PFSK-1 (cell line): ENCODE data around the gene SYNE1.

Experiments
- FOXP2 ChIP-seq: optimal IDR thresholded peaks from 2 replicates; pipeline ENCODE3; 2011; ENCODE audit warnings: borderline replicate concordance, control low read depth, inconsistent platforms; ENCODE audit not compliant: insufficient read depth; ENCODE audit errors: extremely low read length, extremely low read depth
- POLR2AphosphoS5 ChIP-seq: IDR thresholded peaks from 2 replicates; pipeline ENCODE4 v1.6.1; 2012; ENCODE audit warnings: low read depth, mild to moderate bottlenecking, control low read depth, low read length, moderate library complexity
- SIN3A ChIP-seq: IDR thresholded peaks from 2 replicates; pipeline ENCODE4 v1.6.1; 2012; ENCODE audit warnings: mild to moderate bottlenecking, low read length, moderate library complexity, borderline replicate concordance; ENCODE audit not compliant: insufficient read depth
- TAF1 ChIP-seq: IDR thresholded peaks from 2 replicates; pipeline ENCODE4 v1.6.1; 2012; ENCODE audit warnings: low read length, control low read depth, borderline replicate concordance; ENCODE audit not compliant: insufficient read depth
- TF ChIP-seq, protein P1 (sequence below), 2 experiments: IDR thresholded peaks; 2 replicates each; pipeline versions ENCODE4 v1.6.1 to v1.8.0; 2011 to 2012; ENCODE audit warnings: low read depth in 2 of 2, low read length in 2 of 2, control low read depth in 1 of 2, inconsistent platforms in 1 of 2, mild to moderate bottlenecking in 1 of 2, moderate library complexity in 1 of 2; ENCODE audit not compliant: insufficient read depth in 1 of 2

Gene SYNE1

DNA sequence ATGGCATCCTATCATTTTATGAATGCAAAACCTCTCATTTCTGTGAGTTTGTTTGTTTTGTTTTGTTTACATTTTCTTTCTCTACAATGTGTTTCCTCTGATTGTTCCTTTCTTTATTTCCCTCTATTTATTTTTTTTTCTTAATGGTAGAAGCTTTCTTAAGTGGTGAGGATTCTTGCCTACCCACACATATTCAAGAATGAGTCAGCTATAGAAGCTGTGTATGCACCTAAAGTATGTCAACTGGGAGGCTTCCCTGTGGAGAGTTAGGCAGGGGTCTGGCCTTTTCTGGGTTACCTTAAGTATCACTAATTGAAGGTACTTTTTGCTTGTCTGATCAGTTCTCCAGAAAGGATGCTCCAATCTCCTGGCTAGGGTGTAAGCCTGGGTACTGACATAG, 475.7 kb downstream of the SYNE1 start:
- TF ChIP-seq TAF1: no peak
- TF ChIP-seq FOXP2: no peak
- no peak for TF ChIP-seq POLR2AphosphoS5
- TF ChIP-seq SIN3A: no peak

DNA sequence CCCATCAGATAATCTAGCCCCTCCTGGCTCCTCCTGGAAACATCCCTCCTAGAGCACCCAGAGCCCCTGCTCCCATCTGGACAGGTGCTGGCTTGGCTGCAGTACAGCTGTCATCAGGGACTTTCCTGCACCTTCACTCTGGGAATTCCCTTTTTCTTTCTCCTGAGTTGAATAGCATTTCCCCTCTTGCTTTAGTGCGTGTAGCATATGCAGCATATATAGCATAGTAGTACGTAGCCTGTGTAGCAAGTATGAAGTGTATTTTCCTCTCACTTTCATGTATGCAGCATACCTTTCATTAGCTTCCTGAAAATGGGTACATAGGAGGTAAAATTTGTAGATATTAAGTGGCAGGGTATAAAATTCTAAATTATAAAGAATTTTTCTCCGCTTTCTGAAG, 476.8 kb downstream of the SYNE1 start:
- no peak for TF ChIP-seq SIN3A
- TF ChIP-seq, protein P1, sequence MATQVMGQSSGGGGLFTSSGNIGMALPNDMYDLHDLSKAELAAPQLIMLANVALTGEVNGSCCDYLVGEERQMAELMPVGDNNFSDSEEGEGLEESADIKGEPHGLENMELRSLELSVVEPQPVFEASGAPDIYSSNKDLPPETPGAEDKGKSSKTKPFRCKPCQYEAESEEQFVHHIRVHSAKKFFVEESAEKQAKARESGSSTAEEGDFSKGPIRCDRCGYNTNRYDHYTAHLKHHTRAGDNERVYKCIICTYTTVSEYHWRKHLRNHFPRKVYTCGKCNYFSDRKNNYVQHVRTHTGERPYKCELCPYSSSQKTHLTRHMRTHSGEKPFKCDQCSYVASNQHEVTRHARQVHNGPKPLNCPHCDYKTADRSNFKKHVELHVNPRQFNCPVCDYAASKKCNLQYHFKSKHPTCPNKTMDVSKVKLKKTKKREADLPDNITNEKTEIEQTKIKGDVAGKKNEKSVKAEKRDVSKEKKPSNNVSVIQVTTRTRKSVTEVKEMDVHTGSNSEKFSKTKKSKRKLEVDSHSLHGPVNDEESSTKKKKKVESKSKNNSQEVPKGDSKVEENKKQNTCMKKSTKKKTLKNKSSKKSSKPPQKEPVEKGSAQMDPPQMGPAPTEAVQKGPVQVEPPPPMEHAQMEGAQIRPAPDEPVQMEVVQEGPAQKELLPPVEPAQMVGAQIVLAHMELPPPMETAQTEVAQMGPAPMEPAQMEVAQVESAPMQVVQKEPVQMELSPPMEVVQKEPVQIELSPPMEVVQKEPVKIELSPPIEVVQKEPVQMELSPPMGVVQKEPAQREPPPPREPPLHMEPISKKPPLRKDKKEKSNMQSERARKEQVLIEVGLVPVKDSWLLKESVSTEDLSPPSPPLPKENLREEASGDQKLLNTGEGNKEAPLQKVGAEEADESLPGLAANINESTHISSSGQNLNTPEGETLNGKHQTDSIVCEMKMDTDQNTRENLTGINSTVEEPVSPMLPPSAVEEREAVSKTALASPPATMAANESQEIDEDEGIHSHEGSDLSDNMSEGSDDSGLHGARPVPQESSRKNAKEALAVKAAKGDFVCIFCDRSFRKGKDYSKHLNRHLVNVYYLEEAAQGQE (IDR thresholded peaks at IDR 0.05; ENCODE audit: insufficient read depth in 1 of 2, low read depth in 2 of 2, low read length in 2 of 2): no peak
- no peak for TF ChIP-seq FOXP2
- no peak for TF ChIP-seq TAF1
- no peak for TF ChIP-seq POLR2AphosphoS5

DNA sequence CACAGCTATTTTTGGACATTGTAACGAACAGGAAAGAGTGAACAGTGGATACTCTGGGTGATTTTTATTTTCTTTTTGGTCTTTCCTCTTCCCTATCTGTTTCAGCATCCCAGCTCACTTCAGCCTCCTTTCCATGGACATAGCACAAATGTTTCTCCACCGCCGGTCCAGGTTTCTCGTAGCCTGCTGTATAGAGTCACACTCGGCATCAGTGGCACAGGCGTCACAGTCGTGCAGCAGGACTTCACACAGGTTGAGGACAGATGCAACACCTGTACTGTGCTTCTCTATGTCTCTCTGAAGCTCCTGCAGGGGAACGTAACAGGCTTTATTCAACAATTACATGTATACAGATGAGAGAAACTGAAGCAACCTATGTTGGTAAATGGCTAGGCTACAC, 481.4 kb downstream of the SYNE1 start:
- no peak for TF ChIP-seq POLR2AphosphoS5

DNA sequence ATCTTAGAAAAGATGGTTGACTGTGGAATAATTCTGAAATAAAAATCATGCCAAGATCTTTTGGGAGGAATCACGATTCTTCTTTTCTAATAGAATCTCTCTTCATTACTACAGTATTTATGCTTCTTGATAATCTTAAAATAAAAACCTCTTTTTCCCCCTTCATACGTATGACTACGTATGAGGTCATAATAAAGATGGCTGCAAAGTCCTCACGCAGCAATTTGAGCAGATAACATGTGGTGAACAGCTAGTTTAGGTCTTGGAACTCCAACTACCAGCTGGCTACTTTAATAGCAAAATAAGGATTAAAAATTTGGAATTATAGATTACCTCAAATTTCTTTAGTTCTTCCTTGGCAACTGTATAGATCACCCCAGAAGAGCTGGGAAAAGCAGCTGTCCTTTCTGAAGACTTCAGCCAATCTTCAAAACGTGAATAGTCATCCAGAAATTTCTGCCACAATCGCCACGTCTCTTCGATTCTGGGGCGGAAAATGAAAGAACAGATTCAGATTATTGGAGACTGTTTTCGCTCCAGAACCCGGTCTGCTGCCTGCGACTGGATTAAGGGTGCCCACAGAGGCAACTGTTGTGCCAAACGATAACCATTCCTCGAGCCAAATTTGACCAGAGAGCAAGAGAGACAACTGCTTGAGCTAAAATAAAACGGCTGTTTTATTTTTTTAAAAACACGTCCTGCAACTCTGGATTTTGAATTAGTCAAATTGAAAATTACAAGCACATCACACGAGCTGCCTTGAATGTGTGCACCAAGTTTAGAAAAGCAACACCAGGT, 482.4 kb downstream of the SYNE1 start:
- no peak for TF ChIP-seq POLR2AphosphoS5
- TF ChIP-seq SIN3A: no peak
- no peak for TF ChIP-seq TAF1
- TF ChIP-seq, protein P1 (IDR thresholded peaks at IDR 0.05; ENCODE audit: insufficient read depth in 1 of 2, low read depth in 2 of 2, low read length in 2 of 2): no peak
- TF ChIP-seq FOXP2: no peak

DNA sequence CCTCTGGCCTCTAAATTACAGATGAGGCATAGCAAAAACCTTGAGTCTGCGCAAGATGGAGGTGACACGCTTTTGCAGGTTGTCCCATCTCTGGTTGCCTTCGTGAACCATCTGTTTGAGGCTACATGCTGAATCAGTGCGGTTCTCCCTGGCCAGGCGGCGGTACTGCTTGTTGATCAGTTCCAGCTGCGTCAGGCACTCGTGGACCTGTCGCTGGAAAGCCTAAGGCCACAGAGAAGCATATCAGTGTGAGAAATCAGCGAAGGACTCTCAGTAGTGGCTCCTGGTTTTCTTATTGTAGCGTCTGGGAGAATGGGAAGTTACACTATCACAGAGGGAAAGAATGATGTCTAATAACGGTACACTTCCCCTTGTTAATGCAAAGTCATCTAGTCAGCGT, 485.2 kb downstream of the SYNE1 start:
- no peak for TF ChIP-seq POLR2AphosphoS5
- no peak for TF ChIP-seq FOXP2
- TF ChIP-seq TAF1: no peak
- TF ChIP-seq, protein P1 (IDR thresholded peaks at IDR 0.05; ENCODE audit: insufficient read depth in 1 of 2, low read depth in 2 of 2, low read length in 2 of 2): no peak
- no peak for TF ChIP-seq SIN3A

DNA sequence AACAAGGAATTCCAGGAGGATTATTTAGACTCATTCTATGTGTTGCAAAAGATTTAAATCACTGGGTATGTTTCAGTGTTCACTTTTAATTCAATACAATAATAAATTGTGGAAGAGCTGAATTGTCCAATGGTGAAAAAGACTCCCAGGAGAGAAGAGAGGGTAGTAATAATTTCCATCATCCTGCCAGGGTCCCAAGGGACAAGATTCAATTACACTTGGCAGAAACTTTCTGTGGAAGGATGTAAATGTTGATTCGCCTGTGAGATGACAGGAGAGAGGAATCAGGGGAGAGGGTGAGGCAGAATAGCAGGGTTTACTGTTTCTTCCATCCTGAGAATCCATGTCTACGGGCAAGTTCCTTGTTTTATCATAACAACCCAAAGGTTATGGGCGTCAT, 487.0 kb downstream of the SYNE1 start:
- TF ChIP-seq, protein P1 (IDR thresholded peaks at IDR 0.05; ENCODE audit: insufficient read depth in 1 of 2, low read depth in 2 of 2, low read length in 2 of 2): no peak
- TF ChIP-seq TAF1 (no peak), POLR2AphosphoS5 (no peak), SIN3A (no peak), FOXP2 (no peak)
